Natural killer cell (primary cell): ENCODE results near the gene CAMK2B. TPM values are rescaled to one million over a fixed set of nuclear protein-coding genes. Genes with fewer than 3 reads are reported as not detected.

Experiments
- ATAC-seq, 3 donors: fragments of 150-1000 bp in 2 of 3; fragments of 200-7000 bp in 1 of 3; cut with Tn5 transposase; 1 replicate in 1 of 3; 2 replicates in 2 of 3; pipeline ENCODE4 v1.10.0; 2021; ENCODE audit warnings: mild to moderate bottlenecking in 2 of 3, moderate library complexity in 2 of 3
- DNase-seq, 2 donors: peaks; one replicate each; pipeline versions ENCODE4 v3.0.0 to v3.0.0-alpha.2; 2013 to 2021; ENCODE audit warnings: mixed read lengths in 1 of 2
- H3K27ac ChIP-seq: one replicate; pipeline ENCODE4 v1.5.1; 2013; ENCODE audit warnings: mild to moderate bottlenecking, low read length
- H3K27me3 ChIP-seq: one replicate; pipeline ENCODE4 v1.6.1; 2013; ENCODE audit warnings: low read length; ENCODE audit not compliant: control insufficient read depth, insufficient read depth
- H3K36me3 ChIP-seq: one replicate; pipeline ENCODE4 v1.6.1; 2013; ENCODE audit warnings: low read length; ENCODE audit not compliant: control insufficient read depth, insufficient read depth
- H3K4me1 ChIP-seq: one replicate; pipeline ENCODE4 v1.6.1; 2013; ENCODE audit warnings: low read length; ENCODE audit not compliant: control insufficient read depth, insufficient read depth
- H3K4me3 ChIP-seq: one replicate; pipeline ENCODE4 v1.5.1; 2013; ENCODE audit warnings: low read length
- H3K9me3 ChIP-seq: one replicate; pipeline ENCODE4 v1.6.1; 2013; ENCODE audit warnings: low read length; ENCODE audit not compliant: control insufficient read depth, insufficient read depth
- H3K27ac Mint-ChIP-seq, 2 donors: one replicate each; pipeline ENCODE4 v1.8.0; 2022; ENCODE audit warnings: mild to moderate bottlenecking in 2 of 2, mixed read lengths in 2 of 2, moderate library complexity in 1 of 2
- H3K27me3 Mint-ChIP-seq, 2 donors: one replicate each; pipeline ENCODE4 v1.8.0; 2022; ENCODE audit warnings: low read depth in 2 of 2, mixed read lengths in 2 of 2
- H3K36me3 Mint-ChIP-seq: one replicate; pipeline ENCODE4 v1.8.0; 2022; ENCODE audit warnings: mixed read lengths
- H3K4me1 Mint-ChIP-seq, 2 donors: one replicate each; pipeline ENCODE4 v1.8.0; 2022; ENCODE audit warnings: mixed read lengths in 2 of 2
- H3K4me3 Mint-ChIP-seq: one replicate; pipeline ENCODE4 v1.8.0; 2022; ENCODE audit warnings: mild to moderate bottlenecking, moderate library complexity, mixed read lengths
- H3K9me3 Mint-ChIP-seq, 2 donors: one replicate each; pipeline ENCODE4 v1.8.0; 2022; ENCODE audit warnings: mixed read lengths in 2 of 2
- WGBS: methylation state at CpG from one replicate; pipeline ENCODE4 v1.1.7; 2013; ENCODE audit warnings: missing lambda C conversion rate; ENCODE audit not compliant: insufficient coverage; 5-methylcytosine and 5-hydroxymethylcytosine counted together
- intact Hi-C: fragments of 100-400 bp; cut with micrococcal nuclease; formaldehyde crosslinking; loops from one replicate; pipeline ENCODE4 v1.14.2; 2022
- total RNA-seq, 4 donors: library from RNA; stranded (reverse); fragments of 120-200 nt in 1 of 4; gene quantifications; one replicate each; pipeline versions ENCODE4 v1.2.3 to v1.2.4, GENCODE V29; 2013 to 2022
- TF ChIP-seq, protein P1 (sequence below): fragments of 200-600 bp; IDR thresholded peaks from one replicate; pipeline ENCODE4 v1.8.0; 2022; ENCODE audit warnings: antibody characterized with exemption

The CAMK2B gene
- total RNA-seq, 3 donors from 2014 or later (not counting 1 experiment from before 2014, with no cell fraction given) = 0.70 TPM; not detected in 2

DNA sequence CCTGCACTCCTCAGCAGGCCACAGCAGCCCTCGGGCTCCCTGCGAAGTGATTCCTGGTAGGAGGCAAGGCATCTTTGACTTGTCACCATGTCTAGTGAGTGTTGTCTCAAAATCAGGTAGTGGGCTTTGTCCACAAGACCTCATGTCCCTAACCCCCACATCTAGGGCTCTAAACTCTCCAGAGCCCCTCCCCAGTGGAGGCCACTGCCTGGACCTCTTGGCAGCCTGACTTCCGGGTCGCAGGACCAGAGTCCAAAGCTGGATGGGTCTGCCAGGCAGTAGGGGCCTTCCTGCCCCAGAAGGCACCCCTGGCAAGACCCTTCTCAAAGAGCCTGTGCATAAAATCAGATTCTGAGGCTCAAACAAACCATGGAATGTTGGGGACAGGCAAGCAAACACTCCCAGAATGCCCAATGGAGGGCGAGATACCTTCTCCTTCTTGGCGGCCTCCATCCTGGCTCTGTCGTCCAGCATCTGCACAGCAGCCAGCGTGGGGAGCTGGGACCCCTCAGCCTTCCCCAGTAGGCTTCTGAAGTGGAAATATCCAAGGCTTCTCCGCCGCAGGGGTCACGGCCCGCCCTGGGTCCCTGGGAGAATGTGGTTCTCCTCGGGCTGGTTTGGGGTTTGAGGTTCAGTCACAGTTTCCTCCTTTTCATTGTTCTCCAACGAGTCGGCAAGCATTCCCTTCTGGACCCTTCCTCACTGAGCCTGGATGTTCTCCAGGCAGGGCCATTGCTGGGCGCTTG, 136.7 kb downstream of the CAMK2B start:
- intact Hi-C loops = no loop called here
- H3K4me1 Mint-ChIP-seq = no peaks in the 10 kb centered on the region
- DNase-seq (no peak), ATAC-seq (no peak)
- Histone ChIP-seq H3K9me3 (no peaks in the 10 kb centered on the region), H3K4me1 (no peaks in the 10 kb centered on the region), H3K27me3 (peaks cover 3% of the 10 kb centered on the region), H3K27ac (no peak overlapping the region), H3K4me3 (no peak overlapping the region), H3K36me3 (no peaks in the 10 kb centered on the region)
- H3K27me3 Mint-ChIP-seq = peaks cover 23 to 27% of the 10 kb centered on the region in 2 donors
- TF ChIP-seq, protein P1, sequence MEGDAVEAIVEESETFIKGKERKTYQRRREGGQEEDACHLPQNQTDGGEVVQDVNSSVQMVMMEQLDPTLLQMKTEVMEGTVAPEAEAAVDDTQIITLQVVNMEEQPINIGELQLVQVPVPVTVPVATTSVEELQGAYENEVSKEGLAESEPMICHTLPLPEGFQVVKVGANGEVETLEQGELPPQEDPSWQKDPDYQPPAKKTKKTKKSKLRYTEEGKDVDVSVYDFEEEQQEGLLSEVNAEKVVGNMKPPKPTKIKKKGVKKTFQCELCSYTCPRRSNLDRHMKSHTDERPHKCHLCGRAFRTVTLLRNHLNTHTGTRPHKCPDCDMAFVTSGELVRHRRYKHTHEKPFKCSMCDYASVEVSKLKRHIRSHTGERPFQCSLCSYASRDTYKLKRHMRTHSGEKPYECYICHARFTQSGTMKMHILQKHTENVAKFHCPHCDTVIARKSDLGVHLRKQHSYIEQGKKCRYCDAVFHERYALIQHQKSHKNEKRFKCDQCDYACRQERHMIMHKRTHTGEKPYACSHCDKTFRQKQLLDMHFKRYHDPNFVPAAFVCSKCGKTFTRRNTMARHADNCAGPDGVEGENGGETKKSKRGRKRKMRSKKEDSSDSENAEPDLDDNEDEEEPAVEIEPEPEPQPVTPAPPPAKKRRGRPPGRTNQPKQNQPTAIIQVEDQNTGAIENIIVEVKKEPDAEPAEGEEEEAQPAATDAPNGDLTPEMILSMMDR = no peak
- H3K27ac Mint-ChIP-seq = no peak overlapping the region
- WGBS = 76% methylated on average over 16 of the region's 16 CpGs
- no peak overlapping the region for H3K4me3 Mint-ChIP-seq
- H3K36me3 Mint-ChIP-seq = no peaks in the 10 kb centered on the region
- H3K9me3 Mint-ChIP-seq = no peaks in the 10 kb centered on the region

GRCh38 chr7:44187636-44188416, 137.6 kb downstream of the CAMK2B start:
- Histone ChIP-seq H3K27me3 (peaks cover 3% of the 10 kb centered on the region), H3K36me3 (no peaks in the 10 kb centered on the region), H3K9me3 (peaks cover 3% of the 10 kb centered on the region), H3K4me3 (no peak overlapping the region), H3K27ac (no peak overlapping the region), H3K4me1 (no peaks in the 10 kb centered on the region)
- peaks cover 20% of the 10 kb centered on the region in 2 donors for H3K27me3 Mint-ChIP-seq
- H3K4me3 Mint-ChIP-seq = no peak overlapping the region
- ATAC-seq (no peak), DNase-seq (no peak)
- 84% methylated on average over 9 of the region's 9 CpGs for WGBS
- H3K9me3 Mint-ChIP-seq = no peaks in the 10 kb centered on the region
- no peak overlapping the region for H3K27ac Mint-ChIP-seq
- H3K36me3 Mint-ChIP-seq = no peaks in the 10 kb centered on the region
- TF ChIP-seq, protein P1 = no peak
- intact Hi-C loops = no loop called here
- no peaks in the 10 kb centered on the region for H3K4me1 Mint-ChIP-seq

- TF ChIP-seq, protein P1 = no peak
- Mint-ChIP-seq H3K4me1 (no peaks in the 10 kb centered on the region), H3K27ac (no peak overlapping the region), H3K27me3 (peaks cover 14 to 19% of the 10 kb centered on the region in 2 donors), H3K36me3 (no peaks in the 10 kb centered on the region), H3K4me3 (no peak overlapping the region), H3K9me3 (no peaks in the 10 kb centered on the region)
- DNase-seq = no peak
- no peak for ATAC-seq
- H3K36me3 ChIP-seq = no peaks in the 10 kb centered on the region
- no peak overlapping the region for H3K4me3 ChIP-seq
- H3K9me3 ChIP-seq = peaks cover 6% of the 10 kb centered on the region
- no peaks in the 10 kb centered on the region for H3K27me3 ChIP-seq
- WGBS = 70% methylated on average over 5 of the region's 5 CpGs
- no peaks in the 10 kb centered on the region for H3K4me1 ChIP-seq
- intact Hi-C loops = no loop called here
- H3K27ac ChIP-seq = no peak overlapping the region
Measured at GRCh38 chr7:44186736-44187135, 138.7 kb downstream of the CAMK2B start.
